WTC11 (cell line): ENCODE results near the gene EVI5L.

Experiments
- CTCF ChIP-seq: fragments of 200-600 bp; IDR thresholded peaks from 2 replicates; pipeline ENCODE4 v1.8.0; 2022; ENCODE audit warnings: antibody characterized with exemption
- E2F5 ChIP-seq: sonication (generic); formaldehyde crosslinking; IDR thresholded peaks from 2 replicates; pipeline ENCODE4 v1.8.1; 2022; ENCODE audit warnings: mild to moderate bottlenecking, moderate library complexity, missing genetic modification reagents
- HMGXB4 ChIP-seq: sonication (generic); formaldehyde crosslinking; IDR thresholded peaks from 2 replicates; pipeline ENCODE4 v1.8.1; 2023; ENCODE audit warnings: mild to moderate bottlenecking, moderate library complexity, missing genetic modification reagents
- MYBL2 ChIP-seq: sonication (generic); formaldehyde crosslinking; IDR thresholded peaks from 2 replicates; pipeline ENCODE4 v1.8.1; 2023; ENCODE audit warnings: mild to moderate bottlenecking, moderate library complexity, missing genetic modification reagents
- USF2 ChIP-seq: sonication (generic); formaldehyde crosslinking; IDR thresholded peaks from 2 replicates; pipeline ENCODE4 v1.8.1; 2023; ENCODE audit warnings: mild to moderate bottlenecking, missing genetic modification reagents, moderate library complexity

GRCh38 chr19:7911508-7912143 is 81.6 kb downstream of the EVI5L start:
- no peak for TF ChIP-seq HMGXB4 (CRISPR knock-in tag)
- no peak for TF ChIP-seq USF2
- TF ChIP-seq CTCF, result no peak
- no peak for TF ChIP-seq E2F5 (CRISPR knock-in tag)
- TF ChIP-seq MYBL2 (CRISPR knock-in tag), result no peak
